HL-60/S4 treated with retinoic acid at 250 ng/mL for 4 days and 3 days (cell line): ENCODE data around the gene FAM204A.

ENCODE experiments used
- in situ Hi-C: fragments of 300-500 bp; cut with MboI; formaldehyde crosslinking; loops from 2 replicates; pipeline ENCODE4 v1.7.0; 2022; ENCODE audit warnings: low sequenced_read_pairs

FAM204A gene

GRCh38 chr10:118332948-118333710 is 9.0 kb downstream of the FAM204A start:
- in situ Hi-C loops, result no loop called here

GRCh38 chr10:118332236-118332635 is 9.9 kb downstream of the FAM204A start:
- in situ Hi-C loops, result no loop called here

- in situ Hi-C loops, result no loop called here
Observed at GRCh38 chr10:118330295-118331076, 11.6 kb downstream of the FAM204A start.

GRCh38 chr10:118324140-118324539 is 18.0 kb downstream of the FAM204A start:
- in situ Hi-C loops, result no loop called here

GRCh38 chr10:118321724-118322575 is 20.2 kb downstream of the FAM204A start:
- in situ Hi-C loops, result no loop called here

GRCh38 chr10:118315629-118316028 is 26.5 kb downstream of the FAM204A start:
- in situ Hi-C loops, result no loop called here

GRCh38 chr10:118314882-118315281 is 27.2 kb downstream of the FAM204A start:
- in situ Hi-C loops, result no loop called here

GRCh38 chr10:118311505-118311904 is 30.6 kb downstream of the FAM204A start:
- in situ Hi-C loops, result no loop called here

- in situ Hi-C loops, result no loop called here
Observed at GRCh38 chr10:118310822-118311221, 31.3 kb downstream of the FAM204A start.

GRCh38 chr10:118309911-118310310 is 32.2 kb downstream of the FAM204A start:
- in situ Hi-C loops, result no loop called here

GRCh38 chr10:118308664-118309063 is 33.5 kb downstream of the FAM204A start:
- in situ Hi-C loops, result no loop called here

- in situ Hi-C loops, result no loop called here
Observed at GRCh38 chr10:118307859-118308258, 34.3 kb downstream of the FAM204A start.

GRCh38 chr10:118307220-118307619 is 34.9 kb downstream of the FAM204A start:
- in situ Hi-C loops, result no loop called here

- in situ Hi-C loops, result no loop called here
Observed at GRCh38 chr10:118305730-118306129, 36.4 kb downstream of the FAM204A start.

GRCh38 chr10:118304521-118304920 is 37.6 kb downstream of the FAM204A start:
- in situ Hi-C loops, result no loop called here

GRCh38 chr10:118301211-118301610 is 40.9 kb downstream of the FAM204A start:
- in situ Hi-C loops, result no loop called here

- in situ Hi-C loops, result no loop called here
Observed at GRCh38 chr10:118300320-118300719, 41.8 kb downstream of the FAM204A start.

GRCh38 chr10:118298787-118299186 is 43.3 kb downstream of the FAM204A start:
- in situ Hi-C loops, result no loop called here

- in situ Hi-C loops, result no loop called here
Observed at GRCh38 chr10:118291122-118291521, 51.0 kb downstream of the FAM204A start.

- in situ Hi-C loops, result no loop called here
Observed at GRCh38 chr10:118290471-118290995, 51.6 kb downstream of the FAM204A start.
